K562 (cell line): ENCODE results near the gene GAPVD1. TPM values are rescaled to one million over a fixed set of nuclear protein-coding genes. Genes with fewer than 3 reads are reported as not detected.

Source experiments
- BCOR ChIP-seq: fragments of 450-650 bp; IDR thresholded peaks from 2 replicates; pipeline ENCODE4 v1.6.1; 2016
- CC2D1A ChIP-seq: fragments of 450-650 bp; IDR thresholded peaks from 2 replicates; pipeline ENCODE4 v1.6.1; 2017; ENCODE audit warnings: mild to moderate bottlenecking
- CTBP1 ChIP-seq: fragments of 450-650 bp; IDR thresholded peaks from 2 replicates; pipeline ENCODE4 v1.6.1; 2016; ENCODE audit warnings: borderline replicate concordance
- FOS ChIP-seq: IDR thresholded peaks from 3 replicates; pipeline ENCODE4 v1.6.1; 2011; ENCODE audit not compliant: insufficient read length; ENCODE audit errors: extremely low read depth
- GATAD2A ChIP-seq: fragments of 450-650 bp; IDR thresholded peaks from 2 replicates; pipeline ENCODE4 v1.6.1; 2017
- MGA ChIP-seq: fragments of 450-650 bp; IDR thresholded peaks from 2 replicates; pipeline ENCODE4 v1.6.1; 2016; ENCODE audit warnings: mild to moderate bottlenecking, moderate library complexity
- MNT ChIP-seq, 2 experiments: fragments of 450-650 bp; conservative IDR thresholded peaks; 2 replicates each; pipeline ENCODE4 v1.6.1; 2017; ENCODE audit warnings: mild to moderate bottlenecking in 2 of 2, moderate library complexity in 2 of 2
- MYC ChIP-seq, 2 experiments: fragments of 250-450 bp in 1 of 2; sonication (Bioruptor Pico) in 1 of 2; IDR thresholded peaks; 2 replicates each; pipeline versions ENCODE4 v1.5.1 to v1.6.1; 2012 to 2021; ENCODE audit warnings: low read depth in 2 of 2, borderline replicate concordance in 1 of 2, improper control_type of control experiment in 1 of 2, low read length in 1 of 2, mild to moderate bottlenecking in 1 of 2, moderate library complexity in 1 of 2
- PRPF4 ChIP-seq: fragments of 200-400 bp; formaldehyde crosslinking; IDR thresholded peaks from one replicate; pipeline ENCODE4 v1.6.1; 2017; ENCODE audit warnings: low read length, low read depth, mild to moderate bottlenecking; ENCODE audit not compliant: insufficient read depth, poor library complexity, severe bottlenecking
- ZBTB7A ChIP-seq: IDR thresholded peaks from 2 replicates; pipeline ENCODE4 v1.6.1; 2011; ENCODE audit warnings: low read depth, mild to moderate bottlenecking, low read length, moderate library complexity, borderline replicate concordance; ENCODE audit not compliant: control insufficient read depth
- polyA plus RNA-seq, 8 experiments: library from polyadenylated mRNA; depleted of rRNA in 4 of 8; stranded (reverse) in 5 of 8; unstranded in 3 of 8; fragments of >200 nt; fragmentation: Nextera tagmentation in 2 of 8; fragmentation: Illumina TruSeq in 1 of 8; extraction: Ambion mirVana in 2 of 8; extraction: Trizol in 1 of 8; gene quantifications; 2 replicates each; pipeline versions ENCODE4 v1.2.1 to v1.2.3, GENCODE V29; 2011 to 2014; ENCODE audit warnings: inconsistent platforms in 1 of 8, missing spikeins in 1 of 8
- total RNA-seq, 7 experiments: library from RNA; depleted of rRNA in 6 of 7; stranded (reverse); fragments of >200 nt in 6 of 7; fragmentation: Illumina TruSeq in 2 of 7; extraction: Trizol in 2 of 7; gene quantifications; 2 replicates each; pipeline versions ENCODE4 v1.2.1 to v1.2.3, GENCODE V29; 2011 to 2021; ENCODE audit warnings: low replicate concordance in 1 of 7

The GAPVD1 gene
- total and polyA plus RNA-seq, 9 of the 15 experiments (the other 6 are each of a cell fraction or from before 2014, with no cell fraction given): 9.5 to 66.1 (median 45.5) TPM

GRCh38 chr9:125407974-125408900 lies 146.6 kb downstream of the GAPVD1 start (continued):
- TF ChIP-seq ZBTB7A (peak; percentile 91), FOS (no peak), GATAD2A (peak; percentile 87; the same call in 1 of the 2 replicates), PRPF4 (peak; percentile 60), CC2D1A (peak; percentile 64; the same call in 1 of the 2 replicates), CTBP1 (peak; percentile 22; the same call in 1 of the 2 replicates), BCOR (0 out of 2 replicates have a peak, but pooled peaks have one; percentile 19), MYC (IDR thresholded peaks at IDR 0.05; ENCODE audit: low read depth, low read length) (peak; percentile 30; the same call in 1 of the 2 replicates), MYC (CRISPR knock-in tag; IDR thresholded peaks at IDR 0.05; ENCODE audit: borderline replicate concordance, low read depth) (no peak), MGA (0 out of 2 replicates have a peak, but pooled peaks have one; percentile 27), MNT (conservative IDR thresholded peaks at IDR 0.05) (0 out of 4 replicates have a peak, but pooled peaks of 1 of the 2 experiments have one; percentile 27)
